HG03354 (cell line): Measurements from ENCODE around the gene AKR1C2.
"Not testable (repeated sequence)": the region's sequence is repeated elsewhere in the genome, so short reads cannot be mapped to it uniquely, and the experiment has no call there.

Experiments
- ATAC-seq: cut with Tn5 transposase; IDR thresholded peaks from one replicate; pipeline ENCODE4 v1.9.1; 2021; ENCODE audit warnings: mild to moderate bottlenecking; ENCODE audit not compliant: unreplicated experiment, poor library complexity, severe bottlenecking

Gene AKR1C2

DNA sequence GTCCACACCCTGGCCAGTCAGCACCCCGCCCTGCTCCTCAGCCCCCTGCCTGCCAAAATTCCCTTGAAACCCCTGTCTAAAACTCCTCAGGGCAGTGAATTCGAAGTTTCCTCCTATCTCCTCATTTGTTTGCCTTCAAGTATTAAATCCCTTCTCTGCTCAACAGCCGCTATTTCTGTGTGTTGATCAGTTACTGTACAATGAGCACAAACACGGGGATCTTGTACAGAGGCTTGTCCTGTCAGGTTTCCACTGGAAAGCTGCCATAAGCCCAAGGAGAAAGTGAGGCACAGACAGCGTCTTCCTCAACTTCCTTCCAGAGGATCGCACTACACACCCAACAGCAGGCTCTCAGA, 63.6 kb downstream of the AKR1C2 start:
- ATAC-seq: not testable (repeated sequence)

- no peak for ATAC-seq
These were observed 64.2 kb downstream of the AKR1C2 start for GRCh38 chr10:4939224-4940072.
